ENCODE data around the gene TBX1.

The TBX1 gene

GRCh38 chr22:19717691-19718455 lies 42.7 kb upstream of the TBX1 start:
- no peaks in the 10 kb centered on the region for H3K79me2 ChIP-seq (ENCODE audit: control insufficient read depth, insufficient read depth, low read length, poor library complexity)
- no peak overlapping the region for H2BK120ac ChIP-seq (ENCODE audit: insufficient read depth, low read length, poor library complexity)
- peaks cover 76% of the 10 kb centered on the region for H3K27me3 ChIP-seq (ENCODE audit: insufficient read depth, low read length)
- H3K4ac ChIP-seq (ENCODE audit: low read depth, low read length) = no peak overlapping the region
- peak; percentile 60 to 90 for DNase-seq
- H4K91ac ChIP-seq (ENCODE audit: low read depth, low read length) = no peak overlapping the region
- no peak overlapping the region for H3K23ac ChIP-seq (ENCODE audit: low read length)
- no peak overlapping the region for H3K18ac ChIP-seq (ENCODE audit: low read length)
- no peaks in the 10 kb centered on the region for H3K79me1 ChIP-seq (ENCODE audit: low read length)
- no CpG with 5 or more reads among the region's 96 CpGs for WGBS (ENCODE audit: extremely low coverage, insufficient coverage, insufficient read length)
- H3K14ac ChIP-seq (ENCODE audit: low read length) = no peak overlapping the region
- no peak overlapping the region for H2AFZ ChIP-seq (ENCODE audit: insufficient read depth, low read length, poor library complexity)
- H2BK12ac ChIP-seq (ENCODE audit: low read length) = no peak overlapping the region
- peak overlapping the region; percentile 61 for H3K4me3 ChIP-seq (ENCODE audit: low read depth, low read length)
- H4K12ac ChIP-seq (ENCODE audit: low read depth, low read length) = no peak overlapping the region
- H3K4me1 ChIP-seq (ENCODE audit: control insufficient read depth in 1 of 2, insufficient read depth in 2 of 2, low read length in 2 of 2) = peaks cover 13 to 14% of the 10 kb centered on the region in 2 experiments
- no peak overlapping the region for H3K27ac ChIP-seq (ENCODE audit: low read depth, low read length)
- peaks cover 29% of the 10 kb centered on the region for H3K9me3 ChIP-seq (ENCODE audit: insufficient read depth, low read depth, low read length)
- H3K36me3 ChIP-seq (ENCODE audit: control insufficient read depth in 1 of 2, insufficient read depth in 2 of 2, low read length in 2 of 2) = no peaks in the 10 kb centered on the region
- peak overlapping the region; percentile 91 for H3K4me2 ChIP-seq (ENCODE audit: low read length)
- H4K8ac ChIP-seq (ENCODE audit: low read depth, low read length) = peak overlapping the region; percentile 8
- no peak overlapping the region for H2AK5ac ChIP-seq (ENCODE audit: low read length)
- H3K9ac ChIP-seq (ENCODE audit: low read length) = no peak overlapping the region
- H2BK5ac ChIP-seq (ENCODE audit: low read depth, low read length, poor library complexity) = no peak overlapping the region

- H3K79me1 ChIP-seq (ENCODE audit: low read length) = no peaks in the 10 kb centered on the region
- no peak overlapping the region for H3K18ac ChIP-seq (ENCODE audit: low read length)
- peaks cover 79% of the 10 kb centered on the region for H3K27me3 ChIP-seq (ENCODE audit: insufficient read depth, low read length)
- no peak overlapping the region for H4K8ac ChIP-seq (ENCODE audit: low read depth, low read length)
- peak overlapping the region; percentile 61 for H3K4me3 ChIP-seq (ENCODE audit: low read depth, low read length)
- H3K14ac ChIP-seq (ENCODE audit: low read length) = no peak overlapping the region
- no peak overlapping the region for H2AFZ ChIP-seq (ENCODE audit: insufficient read depth, low read length, poor library complexity)
- H3K4me2 ChIP-seq (ENCODE audit: low read length) = peak overlapping the region; percentile 91
- H3K9ac ChIP-seq (ENCODE audit: low read length) = no peak overlapping the region
- peaks cover 29% of the 10 kb centered on the region for H3K9me3 ChIP-seq (ENCODE audit: insufficient read depth, low read depth, low read length)
- H3K23ac ChIP-seq (ENCODE audit: low read length) = no peak overlapping the region
- H3K4ac ChIP-seq (ENCODE audit: low read depth, low read length) = no peak overlapping the region
- no peak overlapping the region for H2BK12ac ChIP-seq (ENCODE audit: low read length)
- no peak overlapping the region for H4K12ac ChIP-seq (ENCODE audit: low read depth, low read length)
- H3K36me3 ChIP-seq (ENCODE audit: control insufficient read depth in 1 of 2, insufficient read depth in 2 of 2, low read length in 2 of 2) = no peaks in the 10 kb centered on the region
- WGBS (ENCODE audit: extremely low coverage, insufficient coverage, insufficient read length) = no CpG with 5 or more reads among the region's 70 CpGs
- H2BK120ac ChIP-seq (ENCODE audit: insufficient read depth, low read length, poor library complexity) = no peak overlapping the region
- peaks cover 19 to 20% of the 10 kb centered on the region in 2 experiments for H3K4me1 ChIP-seq (ENCODE audit: control insufficient read depth in 1 of 2, insufficient read depth in 2 of 2, low read length in 2 of 2)
- H2BK5ac ChIP-seq (ENCODE audit: low read depth, low read length, poor library complexity) = no peak overlapping the region
- no peaks in the 10 kb centered on the region for H3K79me2 ChIP-seq (ENCODE audit: control insufficient read depth, insufficient read depth, low read length, poor library complexity)
- no peak overlapping the region for H4K91ac ChIP-seq (ENCODE audit: low read depth, low read length)
- no peak overlapping the region for H2AK5ac ChIP-seq (ENCODE audit: low read length)
- no peak overlapping the region for H3K27ac ChIP-seq (ENCODE audit: low read depth, low read length)
- no peak for DNase-seq
Observed at GRCh38 chr22:19718456-19719049, 42.0 kb upstream of the TBX1 start.

DNA sequence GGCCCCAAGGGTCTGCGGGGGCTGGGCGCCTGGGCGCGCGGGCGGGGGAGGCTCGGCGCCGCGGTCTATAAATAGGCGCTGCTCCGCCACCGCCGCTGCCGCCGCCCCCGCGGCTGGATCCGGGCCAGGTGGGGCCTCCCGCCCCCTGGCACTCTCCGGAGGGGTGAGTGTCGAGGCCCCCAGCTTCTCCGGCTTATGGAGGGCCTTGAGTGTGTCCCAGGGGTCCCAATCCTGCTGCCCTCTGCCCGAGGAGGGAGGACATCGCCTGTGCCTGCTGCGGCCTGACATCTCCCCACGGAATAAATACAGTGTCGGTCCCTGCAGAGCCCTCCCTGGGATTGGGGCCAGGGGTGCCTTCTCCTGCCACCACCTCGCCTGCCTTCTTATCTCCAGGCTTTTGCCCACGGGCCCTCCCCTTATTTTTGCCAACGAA lies 41.5 kb upstream of the TBX1 start:
- DNase-seq = no peak
- WGBS (ENCODE audit: extremely low coverage, insufficient coverage, insufficient read length) = no CpG with 5 or more reads among the region's 31 CpGs

GRCh38 chr22:19719488-19720021 lies 41.0 kb upstream of the TBX1 start:
- H3K36me3 ChIP-seq (ENCODE audit: control insufficient read depth in 1 of 2, insufficient read depth in 2 of 2, low read length in 2 of 2) = no peaks in the 10 kb centered on the region
- no peak overlapping the region for H2BK12ac ChIP-seq (ENCODE audit: low read length)
- no peak overlapping the region for H3K4ac ChIP-seq (ENCODE audit: low read depth, low read length)
- no peak overlapping the region for H3K9ac ChIP-seq (ENCODE audit: low read length)
- no peak overlapping the region for H2BK5ac ChIP-seq (ENCODE audit: low read depth, low read length, poor library complexity)
- no peak overlapping the region for H3K18ac ChIP-seq (ENCODE audit: low read length)
- no peak overlapping the region for H4K91ac ChIP-seq (ENCODE audit: low read depth, low read length)
- H2AK5ac ChIP-seq (ENCODE audit: low read length) = no peak overlapping the region
- H4K12ac ChIP-seq (ENCODE audit: low read depth, low read length) = no peak overlapping the region
- no CpG with 5 or more reads among the region's 12 CpGs for WGBS (ENCODE audit: extremely low coverage, insufficient coverage, insufficient read length)
- H3K79me1 ChIP-seq (ENCODE audit: low read length) = no peaks in the 10 kb centered on the region
- no peak overlapping the region for H2BK120ac ChIP-seq (ENCODE audit: insufficient read depth, low read length, poor library complexity)
- peaks cover 80% of the 10 kb centered on the region for H3K27me3 ChIP-seq (ENCODE audit: insufficient read depth, low read length)
- no peak for DNase-seq
- no peak overlapping the region for H2AFZ ChIP-seq (ENCODE audit: insufficient read depth, low read length, poor library complexity)
- no peak overlapping the region for H3K4me3 ChIP-seq (ENCODE audit: low read depth, low read length)
- no peaks in the 10 kb centered on the region for H3K79me2 ChIP-seq (ENCODE audit: control insufficient read depth, insufficient read depth, low read length, poor library complexity)
- no peak overlapping the region for H4K8ac ChIP-seq (ENCODE audit: low read depth, low read length)
- no peak overlapping the region for H3K14ac ChIP-seq (ENCODE audit: low read length)
- H3K23ac ChIP-seq (ENCODE audit: low read length) = no peak overlapping the region
- H3K9me3 ChIP-seq (ENCODE audit: insufficient read depth, low read depth, low read length) = peaks cover 31% of the 10 kb centered on the region
- no peak overlapping the region for H3K27ac ChIP-seq (ENCODE audit: low read depth, low read length)
- H3K4me2 ChIP-seq (ENCODE audit: low read length) = no peak overlapping the region
- H3K4me1 ChIP-seq (ENCODE audit: control insufficient read depth in 1 of 2, insufficient read depth in 2 of 2, low read length in 2 of 2) = peaks cover 24 to 26% of the 10 kb centered on the region in 2 experiments

More for the DNA sequence above, 41.5 kb upstream of the TBX1 start:
- H2BK120ac ChIP-seq (ENCODE audit: insufficient read depth, low read length, poor library complexity) = no peak overlapping the region
- peak overlapping the region; percentile 91 for H3K4me2 ChIP-seq (ENCODE audit: low read length)
- H3K9me3 ChIP-seq (ENCODE audit: insufficient read depth, low read depth, low read length) = peaks cover 29% of the 10 kb centered on the region
- H3K23ac ChIP-seq (ENCODE audit: low read length) = no peak overlapping the region
- H3K27me3 ChIP-seq (ENCODE audit: insufficient read depth, low read length) = peaks cover 79% of the 10 kb centered on the region
- no peak overlapping the region for H2BK5ac ChIP-seq (ENCODE audit: low read depth, low read length, poor library complexity)
- no peak overlapping the region for H2AK5ac ChIP-seq (ENCODE audit: low read length)
- H3K4ac ChIP-seq (ENCODE audit: low read depth, low read length) = no peak overlapping the region
- H2AFZ ChIP-seq (ENCODE audit: insufficient read depth, low read length, poor library complexity) = no peak overlapping the region
- no peaks in the 10 kb centered on the region for H3K79me1 ChIP-seq (ENCODE audit: low read length)
- H3K36me3 ChIP-seq (ENCODE audit: control insufficient read depth in 1 of 2, insufficient read depth in 2 of 2, low read length in 2 of 2) = no peaks in the 10 kb centered on the region
- peaks cover 23 to 26% of the 10 kb centered on the region in 2 experiments for H3K4me1 ChIP-seq (ENCODE audit: control insufficient read depth in 1 of 2, insufficient read depth in 2 of 2, low read length in 2 of 2)
- H4K12ac ChIP-seq (ENCODE audit: low read depth, low read length) = no peak overlapping the region
- no peak overlapping the region for H3K4me3 ChIP-seq (ENCODE audit: low read depth, low read length)
- H3K14ac ChIP-seq (ENCODE audit: low read length) = no peak overlapping the region
- no peaks in the 10 kb centered on the region for H3K79me2 ChIP-seq (ENCODE audit: control insufficient read depth, insufficient read depth, low read length, poor library complexity)
- no peak overlapping the region for H3K9ac ChIP-seq (ENCODE audit: low read length)
- no peak overlapping the region for H2BK12ac ChIP-seq (ENCODE audit: low read length)
- H4K91ac ChIP-seq (ENCODE audit: low read depth, low read length) = no peak overlapping the region
- H3K27ac ChIP-seq (ENCODE audit: low read depth, low read length) = no peak overlapping the region
- no peak overlapping the region for H3K18ac ChIP-seq (ENCODE audit: low read length)
- no peak overlapping the region for H4K8ac ChIP-seq (ENCODE audit: low read depth, low read length)
